AG10803 (cell line): ENCODE data around the gene GABRB3.

Experiments
- DNase-seq: peaks from one replicate; pipeline ENCODE4 v3.0.0; 2010; ENCODE audit warnings: low read depth
- H3K4me3 ChIP-seq: 2 replicates; pipeline ENCODE4 v1.5.1; 2011; ENCODE audit warnings: mild to moderate bottlenecking, low read length, control low read depth
- TF ChIP-seq, protein P1 (sequence below): conservative IDR thresholded peaks from 2 replicates; pipeline ENCODE4 v1.5.1; 2011; ENCODE audit warnings: mild to moderate bottlenecking, low read length, control low read depth, inconsistent platforms

GABRB3 gene

DNA sequence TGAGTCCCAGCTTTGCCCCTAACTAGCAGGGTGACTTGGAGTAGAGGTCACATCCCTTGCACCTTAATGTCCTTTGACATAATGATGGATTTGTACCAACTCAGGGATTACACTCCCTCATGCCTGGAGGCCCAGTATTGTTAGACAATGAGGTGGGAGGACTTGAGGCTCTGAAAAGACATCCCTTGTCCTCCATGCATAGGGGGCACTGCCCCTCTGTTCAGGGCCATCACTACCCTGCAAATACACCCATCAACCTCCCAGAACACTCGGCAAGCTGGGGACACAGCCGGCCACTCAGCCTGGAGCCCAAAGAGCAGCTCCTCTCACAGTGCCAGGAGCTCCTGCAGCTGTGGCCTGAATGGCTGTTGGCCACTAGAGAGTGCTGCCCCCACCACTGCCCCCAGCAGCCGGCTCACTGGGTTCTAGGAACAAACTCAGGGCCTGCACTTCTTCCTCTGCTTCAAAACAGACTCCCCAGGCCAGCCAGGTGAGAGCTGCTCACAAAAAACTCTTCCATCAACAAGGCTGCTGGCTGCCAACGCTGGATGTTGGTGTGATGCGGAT, 90.2 kb downstream of the GABRB3 start:
- no peak for DNase-seq
- TF ChIP-seq, protein P1, sequence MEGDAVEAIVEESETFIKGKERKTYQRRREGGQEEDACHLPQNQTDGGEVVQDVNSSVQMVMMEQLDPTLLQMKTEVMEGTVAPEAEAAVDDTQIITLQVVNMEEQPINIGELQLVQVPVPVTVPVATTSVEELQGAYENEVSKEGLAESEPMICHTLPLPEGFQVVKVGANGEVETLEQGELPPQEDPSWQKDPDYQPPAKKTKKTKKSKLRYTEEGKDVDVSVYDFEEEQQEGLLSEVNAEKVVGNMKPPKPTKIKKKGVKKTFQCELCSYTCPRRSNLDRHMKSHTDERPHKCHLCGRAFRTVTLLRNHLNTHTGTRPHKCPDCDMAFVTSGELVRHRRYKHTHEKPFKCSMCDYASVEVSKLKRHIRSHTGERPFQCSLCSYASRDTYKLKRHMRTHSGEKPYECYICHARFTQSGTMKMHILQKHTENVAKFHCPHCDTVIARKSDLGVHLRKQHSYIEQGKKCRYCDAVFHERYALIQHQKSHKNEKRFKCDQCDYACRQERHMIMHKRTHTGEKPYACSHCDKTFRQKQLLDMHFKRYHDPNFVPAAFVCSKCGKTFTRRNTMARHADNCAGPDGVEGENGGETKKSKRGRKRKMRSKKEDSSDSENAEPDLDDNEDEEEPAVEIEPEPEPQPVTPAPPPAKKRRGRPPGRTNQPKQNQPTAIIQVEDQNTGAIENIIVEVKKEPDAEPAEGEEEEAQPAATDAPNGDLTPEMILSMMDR, result no peak
- H3K4me3 ChIP-seq, result no peak overlapping the region

DNA sequence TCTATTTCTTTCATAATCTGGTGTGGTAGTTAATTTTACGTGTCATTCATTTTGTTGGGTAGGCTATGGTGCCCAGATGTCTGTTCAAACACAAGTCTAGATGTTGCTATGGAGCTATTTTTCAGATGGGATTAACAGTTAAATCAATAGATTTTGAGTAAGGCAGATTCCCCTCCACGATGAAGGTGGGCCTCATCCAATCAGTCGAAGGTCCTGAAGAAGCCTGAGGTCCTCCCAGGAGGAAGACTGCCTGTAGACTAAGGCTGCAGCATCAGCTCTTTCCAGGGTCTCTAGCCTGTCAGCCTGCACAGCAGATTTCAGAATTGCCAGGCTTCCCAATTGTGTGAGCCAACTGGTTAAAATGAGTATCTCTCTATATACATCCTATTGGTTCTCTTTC, 92.9 kb downstream of the GABRB3 start:
- TF ChIP-seq, protein P1, result no peak
- no peak for DNase-seq
- H3K4me3 ChIP-seq, result no peak overlapping the region

DNA sequence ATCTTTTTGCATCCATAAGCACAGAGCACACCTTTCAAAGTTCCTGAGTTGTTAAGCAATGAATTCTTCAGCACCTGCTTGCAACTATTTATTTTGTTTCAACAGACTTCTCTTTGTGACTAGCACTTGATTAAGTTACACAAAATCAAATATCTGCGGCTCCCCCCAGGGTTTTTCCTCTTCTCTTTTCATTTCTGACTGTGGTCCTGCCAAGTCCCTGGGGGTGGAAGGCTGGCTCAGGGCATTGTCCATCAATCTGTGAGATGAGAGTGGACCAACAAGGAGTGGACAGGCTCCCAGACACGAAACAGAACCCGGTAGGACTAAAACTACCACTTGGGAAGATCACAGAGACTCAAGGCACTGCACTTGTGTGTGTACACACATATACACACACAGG, 96.8 kb downstream of the GABRB3 start:
- TF ChIP-seq, protein P1, result no peak

DNA sequence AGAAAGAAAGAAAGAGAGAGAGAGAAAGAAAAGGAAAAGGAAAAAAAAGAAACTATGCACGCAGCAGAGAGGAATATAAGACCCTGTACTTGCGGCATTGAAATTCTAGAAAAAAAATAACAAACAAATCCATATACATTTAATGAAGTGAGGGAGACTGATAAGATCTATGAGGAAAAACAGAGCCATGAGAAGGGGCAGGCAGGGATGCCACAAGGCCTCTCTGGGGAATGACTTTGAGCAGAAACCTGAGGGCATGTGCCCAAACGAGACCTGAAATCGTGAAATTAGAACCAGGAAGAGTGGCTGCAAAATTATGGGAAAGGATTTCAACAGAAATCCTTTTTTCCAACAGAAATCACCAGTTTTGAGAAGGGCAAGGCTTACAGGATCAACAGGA, 98.4 kb downstream of the GABRB3 start:
- TF ChIP-seq, protein P1, result no peak
- H3K4me3 ChIP-seq, result no peak overlapping the region

More for the DNA sequence above, 96.8 kb downstream of the GABRB3 start:
- DNase-seq, result no peak
- no peak overlapping the region for H3K4me3 ChIP-seq

DNA sequence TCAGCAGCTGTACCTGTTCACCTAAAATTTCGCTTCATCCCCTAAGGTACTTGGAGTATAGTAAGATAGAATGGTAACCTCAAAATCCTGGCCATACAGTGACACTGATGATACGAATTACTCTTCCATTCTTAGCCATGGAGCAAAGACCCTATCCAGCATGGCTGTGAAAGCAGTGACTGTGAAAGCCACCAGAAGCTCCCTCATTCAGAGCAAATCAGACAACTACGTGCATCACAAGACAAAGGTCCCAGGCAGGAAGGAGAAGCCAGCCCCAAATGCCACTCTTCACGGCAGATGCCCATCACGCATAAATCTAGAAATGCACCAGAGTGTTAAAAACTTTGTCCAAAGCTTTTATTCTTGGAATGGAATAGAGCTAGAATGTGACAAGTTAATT, 99.4 kb downstream of the GABRB3 start:
- TF ChIP-seq, protein P1, result no peak
- DNase-seq, result no peak
- H3K4me3 ChIP-seq, result no peak overlapping the region

More for the DNA sequence above, 98.4 kb downstream of the GABRB3 start:
- DNase-seq, result no peak

DNA sequence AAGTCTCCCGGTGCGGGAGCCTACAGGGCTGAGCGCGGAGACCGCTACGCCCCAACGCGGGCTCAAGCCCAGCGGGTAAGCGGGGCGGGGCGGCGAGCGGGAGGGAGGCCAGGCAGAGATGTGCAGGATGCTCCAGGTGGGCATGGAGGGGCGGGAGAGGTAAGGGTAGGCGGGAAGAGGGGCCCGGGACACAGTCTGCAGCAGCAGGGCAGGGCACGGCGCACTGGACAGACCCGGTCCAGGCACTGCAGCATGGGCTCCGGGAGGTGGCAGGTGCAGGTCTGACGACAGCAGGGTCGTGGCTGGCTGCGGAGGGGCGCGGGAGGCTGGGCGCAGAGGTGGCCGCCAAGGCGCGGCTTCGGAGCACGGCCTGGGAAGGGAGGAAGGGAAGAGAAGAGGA, 102.8 kb downstream of the GABRB3 start:
- H3K4me3 ChIP-seq, result no peak overlapping the region
- TF ChIP-seq, protein P1, result no peak
- DNase-seq, result no peak

DNA sequence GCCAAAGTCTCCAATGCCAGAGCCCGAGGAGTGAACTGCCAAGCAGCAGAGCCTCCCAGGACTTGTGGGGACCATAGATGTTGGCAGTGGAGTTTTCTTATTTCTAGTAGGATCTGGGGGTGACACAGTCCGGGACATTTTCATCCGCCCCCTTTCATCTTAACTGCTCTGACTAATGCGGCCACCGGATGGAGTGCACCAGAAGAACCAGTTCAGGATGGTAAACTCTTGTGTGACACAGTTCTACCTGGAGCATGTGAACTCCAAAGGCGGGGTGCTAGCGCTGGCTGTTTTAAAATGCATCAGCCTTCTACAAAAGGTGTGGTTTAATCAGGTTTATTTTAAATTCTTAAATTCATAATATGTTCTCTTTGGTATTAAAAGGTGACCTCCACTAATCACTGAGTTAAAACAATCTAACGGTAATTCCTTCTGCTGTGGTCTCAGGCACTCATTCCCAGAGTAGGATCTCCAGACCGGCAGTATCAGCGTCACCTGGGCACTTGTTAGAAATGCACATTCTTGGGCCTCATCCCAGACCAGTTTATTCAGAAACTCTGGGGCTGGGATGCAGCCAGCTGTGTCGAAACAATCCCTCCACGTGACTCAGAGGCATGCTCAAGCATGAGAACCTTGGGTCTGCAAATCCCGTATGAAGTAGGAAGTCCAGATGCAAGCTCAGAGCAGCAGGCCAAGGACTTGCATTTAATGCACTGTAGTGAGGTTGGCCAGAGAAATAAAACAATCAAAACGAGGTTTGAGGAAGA, 105.5 kb downstream of the GABRB3 start:
- DNase-seq, result no peak
- TF ChIP-seq, protein P1, result no peak
- no peak overlapping the region for H3K4me3 ChIP-seq
